ENCODE data around the gene FHOD1.

Gene FHOD1

DNA sequence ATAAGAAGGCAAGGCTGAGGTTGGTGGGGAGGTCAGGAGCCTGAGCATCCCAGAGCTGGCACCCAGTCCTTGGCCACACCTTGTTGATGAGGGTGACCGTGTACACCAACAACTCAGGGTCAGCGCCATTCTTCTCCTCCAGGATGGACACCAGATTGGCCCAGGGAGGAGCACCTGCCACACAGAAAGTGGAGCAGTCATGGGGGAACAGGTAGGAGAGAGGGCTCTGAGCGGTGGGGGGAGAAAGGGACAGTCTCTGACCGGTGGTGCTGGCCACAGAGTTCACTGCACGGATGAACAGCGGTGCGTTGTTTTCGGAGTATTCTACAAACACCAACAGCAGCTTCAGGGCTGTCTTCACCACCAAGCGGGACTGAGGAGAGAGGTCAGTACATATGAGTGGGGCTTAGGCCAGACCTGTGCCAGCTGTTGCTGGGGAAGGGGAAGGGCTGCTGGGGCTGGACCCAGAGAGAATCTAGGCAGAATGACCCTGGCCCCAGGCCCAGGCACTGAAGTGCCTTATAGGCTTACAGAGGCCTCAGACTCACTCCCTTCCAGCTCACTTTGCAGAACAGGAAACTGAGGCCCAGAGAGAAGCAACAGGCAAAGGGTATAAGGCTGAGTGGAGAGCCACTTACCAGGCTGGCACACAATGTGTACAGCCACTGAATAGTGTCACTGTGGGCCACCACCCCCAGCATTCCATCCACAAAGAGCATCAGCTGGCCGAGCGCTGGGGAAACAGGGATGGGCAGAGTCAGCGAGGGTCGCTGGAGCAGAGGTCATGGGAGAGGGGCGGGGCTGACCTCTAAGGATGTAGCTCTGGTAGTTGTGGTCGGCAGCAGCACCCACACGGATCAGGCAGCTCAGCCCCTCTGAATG, 9.6 kb downstream of the FHOD1 start:
- Histone ChIP-seq H3K27me3 (ENCODE audit: insufficient read depth, poor library complexity, severe bottlenecking) (no peaks in the 10 kb centered on the region), H3K27ac (replicated peaks) (no peak overlapping the region), H3K4me3 (replicated peaks; ENCODE audit: insufficient read depth, low read length) (no peak overlapping the region)
- TF ChIP-seq GABPA (IDR thresholded peaks at IDR 0.05; ENCODE audit: low read depth), result no peak
- TF ChIP-seq, protein P1, sequence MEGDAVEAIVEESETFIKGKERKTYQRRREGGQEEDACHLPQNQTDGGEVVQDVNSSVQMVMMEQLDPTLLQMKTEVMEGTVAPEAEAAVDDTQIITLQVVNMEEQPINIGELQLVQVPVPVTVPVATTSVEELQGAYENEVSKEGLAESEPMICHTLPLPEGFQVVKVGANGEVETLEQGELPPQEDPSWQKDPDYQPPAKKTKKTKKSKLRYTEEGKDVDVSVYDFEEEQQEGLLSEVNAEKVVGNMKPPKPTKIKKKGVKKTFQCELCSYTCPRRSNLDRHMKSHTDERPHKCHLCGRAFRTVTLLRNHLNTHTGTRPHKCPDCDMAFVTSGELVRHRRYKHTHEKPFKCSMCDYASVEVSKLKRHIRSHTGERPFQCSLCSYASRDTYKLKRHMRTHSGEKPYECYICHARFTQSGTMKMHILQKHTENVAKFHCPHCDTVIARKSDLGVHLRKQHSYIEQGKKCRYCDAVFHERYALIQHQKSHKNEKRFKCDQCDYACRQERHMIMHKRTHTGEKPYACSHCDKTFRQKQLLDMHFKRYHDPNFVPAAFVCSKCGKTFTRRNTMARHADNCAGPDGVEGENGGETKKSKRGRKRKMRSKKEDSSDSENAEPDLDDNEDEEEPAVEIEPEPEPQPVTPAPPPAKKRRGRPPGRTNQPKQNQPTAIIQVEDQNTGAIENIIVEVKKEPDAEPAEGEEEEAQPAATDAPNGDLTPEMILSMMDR (IDR thresholded peaks at IDR 0.05; ENCODE audit: insufficient read depth, low read length), result no peak
- TF ChIP-seq SPI1 (IDR thresholded peaks at IDR 0.05; ENCODE audit: borderline replicate concordance, low read depth), result no peak
- TF ChIP-seq, protein P2, sequence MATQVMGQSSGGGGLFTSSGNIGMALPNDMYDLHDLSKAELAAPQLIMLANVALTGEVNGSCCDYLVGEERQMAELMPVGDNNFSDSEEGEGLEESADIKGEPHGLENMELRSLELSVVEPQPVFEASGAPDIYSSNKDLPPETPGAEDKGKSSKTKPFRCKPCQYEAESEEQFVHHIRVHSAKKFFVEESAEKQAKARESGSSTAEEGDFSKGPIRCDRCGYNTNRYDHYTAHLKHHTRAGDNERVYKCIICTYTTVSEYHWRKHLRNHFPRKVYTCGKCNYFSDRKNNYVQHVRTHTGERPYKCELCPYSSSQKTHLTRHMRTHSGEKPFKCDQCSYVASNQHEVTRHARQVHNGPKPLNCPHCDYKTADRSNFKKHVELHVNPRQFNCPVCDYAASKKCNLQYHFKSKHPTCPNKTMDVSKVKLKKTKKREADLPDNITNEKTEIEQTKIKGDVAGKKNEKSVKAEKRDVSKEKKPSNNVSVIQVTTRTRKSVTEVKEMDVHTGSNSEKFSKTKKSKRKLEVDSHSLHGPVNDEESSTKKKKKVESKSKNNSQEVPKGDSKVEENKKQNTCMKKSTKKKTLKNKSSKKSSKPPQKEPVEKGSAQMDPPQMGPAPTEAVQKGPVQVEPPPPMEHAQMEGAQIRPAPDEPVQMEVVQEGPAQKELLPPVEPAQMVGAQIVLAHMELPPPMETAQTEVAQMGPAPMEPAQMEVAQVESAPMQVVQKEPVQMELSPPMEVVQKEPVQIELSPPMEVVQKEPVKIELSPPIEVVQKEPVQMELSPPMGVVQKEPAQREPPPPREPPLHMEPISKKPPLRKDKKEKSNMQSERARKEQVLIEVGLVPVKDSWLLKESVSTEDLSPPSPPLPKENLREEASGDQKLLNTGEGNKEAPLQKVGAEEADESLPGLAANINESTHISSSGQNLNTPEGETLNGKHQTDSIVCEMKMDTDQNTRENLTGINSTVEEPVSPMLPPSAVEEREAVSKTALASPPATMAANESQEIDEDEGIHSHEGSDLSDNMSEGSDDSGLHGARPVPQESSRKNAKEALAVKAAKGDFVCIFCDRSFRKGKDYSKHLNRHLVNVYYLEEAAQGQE (IDR thresholded peaks at IDR 0.05; ENCODE audit: insufficient replicate concordance, low read depth), result no peak
- TF ChIP-seq POLR2AphosphoS5 (IDR thresholded peaks at IDR 0.05; ENCODE audit: low read depth), result no peak
- DNase-seq (ENCODE audit: low read depth in 1 of 2, low spot score in 1 of 2), result no peak

DNA sequence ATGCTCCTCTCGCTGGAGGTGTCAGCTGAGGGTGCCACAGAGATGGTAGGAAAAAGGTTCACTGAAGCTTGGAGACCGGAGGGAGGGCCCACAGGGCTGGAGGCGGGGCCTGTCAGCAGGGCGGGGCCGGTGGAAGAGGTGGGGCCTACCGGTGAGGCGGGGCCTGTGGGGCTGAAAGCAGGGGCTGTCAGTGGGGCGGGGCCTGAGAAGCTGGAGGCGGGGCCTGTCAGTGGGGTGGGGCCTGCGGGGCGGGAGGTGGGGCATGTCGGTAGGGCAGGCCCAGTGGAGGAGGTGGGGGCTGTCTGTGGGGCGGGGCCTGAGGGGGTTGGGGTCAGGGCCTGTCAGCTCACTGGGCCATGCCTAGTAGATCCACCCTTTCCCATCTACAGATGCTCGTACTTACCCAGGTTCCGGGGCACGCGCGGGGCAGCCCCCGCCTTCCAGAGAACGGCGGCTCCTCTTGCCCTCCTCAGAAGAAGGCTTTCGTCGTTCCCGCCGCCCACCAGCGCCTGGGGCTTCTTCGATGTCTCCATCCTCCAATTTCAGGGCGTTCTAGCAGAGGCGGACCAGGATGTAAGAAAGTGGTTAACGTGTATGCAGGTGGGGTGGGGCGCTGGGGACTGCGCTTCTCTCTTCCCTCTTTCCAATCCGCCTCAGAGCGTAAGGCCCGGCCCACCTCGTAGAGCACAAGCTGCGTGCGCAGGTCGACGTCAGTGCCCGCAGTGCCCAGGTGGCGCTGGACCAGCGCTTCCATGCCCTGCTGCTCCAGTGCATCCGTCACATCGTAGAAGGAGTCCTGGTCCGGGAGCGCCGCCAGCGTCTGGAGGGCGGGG, 10.5 kb downstream of the FHOD1 start:
- peak in 1 of 2 experiments; percentile 73 for DNase-seq (ENCODE audit: low read depth in 1 of 2, low spot score in 1 of 2)
- Histone ChIP-seq H3K27ac (replicated peaks) (no peak overlapping the region; the same call in 1 of the 2 replicates), H3K4me3 (replicated peaks; ENCODE audit: insufficient read depth, low read length) (no peak overlapping the region), H3K27me3 (ENCODE audit: insufficient read depth, poor library complexity, severe bottlenecking) (no peaks in the 10 kb centered on the region)
- TF ChIP-seq POLR2AphosphoS5 (IDR thresholded peaks at IDR 0.05; ENCODE audit: low read depth), result no peak
- TF ChIP-seq GABPA (IDR thresholded peaks at IDR 0.05; ENCODE audit: low read depth), result no peak
- no peak for TF ChIP-seq SPI1 (IDR thresholded peaks at IDR 0.05; ENCODE audit: borderline replicate concordance, low read depth)

DNA sequence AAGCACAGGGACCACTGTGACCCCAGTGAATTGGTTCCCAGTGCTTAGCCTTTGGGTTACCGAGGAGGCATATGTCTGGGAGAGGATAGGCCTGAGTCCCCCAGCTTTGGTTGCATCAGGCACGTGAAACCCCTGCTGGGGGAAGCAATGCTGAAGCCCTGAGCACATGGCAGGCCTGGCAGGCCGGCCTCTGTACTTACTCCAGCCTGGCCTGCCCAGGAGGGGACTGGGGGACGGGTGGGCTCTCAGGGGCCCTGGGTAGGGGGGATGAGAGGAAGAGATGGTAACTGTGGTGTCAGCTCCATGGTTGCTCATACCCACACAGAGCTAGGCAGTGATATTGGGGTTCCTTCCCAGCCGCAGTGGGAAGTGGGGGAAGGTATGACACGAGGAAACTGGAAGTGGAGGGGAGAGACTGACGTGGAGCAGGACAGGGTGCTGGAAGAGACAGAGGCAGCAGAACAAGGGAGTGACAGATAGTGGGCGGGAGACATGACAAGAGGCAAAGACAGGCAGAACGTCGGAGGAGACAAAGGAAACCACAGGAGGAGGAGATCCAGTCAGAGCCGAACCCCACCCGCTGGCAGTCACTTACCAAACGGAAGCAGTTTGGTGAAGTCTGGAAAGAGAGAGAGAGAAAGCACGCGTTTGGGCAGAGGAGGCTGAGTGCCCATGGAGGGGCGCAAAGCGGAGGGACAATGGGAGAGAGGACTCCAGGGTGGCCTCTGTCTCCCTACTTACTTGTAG, 11.3 kb downstream of the FHOD1 start:
- DNase-seq (ENCODE audit: low read depth in 1 of 2, low spot score in 1 of 2), result peak in 1 of 2 experiments; percentile 31
- Histone ChIP-seq H3K27ac (replicated peaks) (peak overlapping the region; percentile 7), H3K4me3 (replicated peaks; ENCODE audit: insufficient read depth, low read length) (no peak overlapping the region), H3K27me3 (ENCODE audit: insufficient read depth, poor library complexity, severe bottlenecking) (no peaks in the 10 kb centered on the region)
- TF ChIP-seq, protein P2 (IDR thresholded peaks at IDR 0.05; ENCODE audit: insufficient replicate concordance, low read depth), result no peak
- TF ChIP-seq POLR2AphosphoS5 (IDR thresholded peaks at IDR 0.05; ENCODE audit: low read depth), result no peak
- TF ChIP-seq SPI1 (IDR thresholded peaks at IDR 0.05; ENCODE audit: borderline replicate concordance, low read depth), result no peak
- TF ChIP-seq, protein P1 (IDR thresholded peaks at IDR 0.05; ENCODE audit: insufficient read depth, low read length), result no peak
- no peak for TF ChIP-seq GABPA (IDR thresholded peaks at IDR 0.05; ENCODE audit: low read depth)

Data from HL-60 (cell line).